HepG2 (cell line): ENCODE measurements around the gene ADGRV1. TPM values are rescaled to one million over a fixed set of nuclear protein-coding genes. Genes with fewer than 3 reads are reported as not detected.

Experiments
- ARHGAP35 ChIP-seq: sonication (generic); formaldehyde crosslinking; IDR thresholded peaks from 2 replicates; pipeline ENCODE4 v1.9.0; 2022; ENCODE audit warnings: mild to moderate bottlenecking, inconsistent platforms, moderate library complexity, missing genetic modification reagents, borderline replicate concordance
- ARNT ChIP-seq: fragments of 450-650 bp; IDR thresholded peaks from 2 replicates; pipeline ENCODE4 v1.6.1; 2017
- ARNTL ChIP-seq: sonication (generic); formaldehyde crosslinking; IDR thresholded peaks from 2 replicates; pipeline ENCODE4 v1.4.0; 2020; ENCODE audit warnings: mild to moderate bottlenecking, missing genetic modification reagents
- ASH2L ChIP-seq: fragments of 300-600, 200-600 bp; sonication (generic); IDR thresholded peaks from 2 replicates; pipeline ENCODE4 v1.7.0; 2017; ENCODE audit warnings: low read depth, mild to moderate bottlenecking, moderate library complexity, mixed read lengths, low read length; ENCODE audit not compliant: insufficient read length
- BCL6 ChIP-seq: IDR thresholded peaks from 2 replicates; pipeline ENCODE4 v1.6.1; 2016; ENCODE audit warnings: missing genetic modification reagents, missing compliant biosample characterization
- CBFB ChIP-seq: sonication (generic); formaldehyde crosslinking; IDR thresholded peaks from 2 replicates; pipeline ENCODE4 v1.4.0; 2020; ENCODE audit warnings: missing genetic modification reagents
- FOSL2 ChIP-seq: sonication (generic); formaldehyde crosslinking; IDR thresholded peaks from 2 replicates; pipeline ENCODE4 v1.4.0; 2020; ENCODE audit warnings: missing genetic modification reagents
- FOXA1 ChIP-seq, 2 experiments: fragments of 450-650 bp in 1 of 2; sonication (generic) in 1 of 2; formaldehyde crosslinking in 1 of 2; IDR thresholded peaks; 2 replicates each; pipeline versions ENCODE4 v1.4.0 to v1.6.1; 2016 to 2020; ENCODE audit warnings: missing genetic modification reagents in 1 of 2
- GATAD2A ChIP-seq: IDR thresholded peaks from 2 replicates; pipeline ENCODE4 v1.6.1; 2016
- JUN ChIP-seq: sonication (generic); formaldehyde crosslinking; IDR thresholded peaks from 2 replicates; pipeline ENCODE4 v1.4.0; 2020; ENCODE audit warnings: mild to moderate bottlenecking, missing genetic modification reagents
- MED1 ChIP-seq: sonication (generic); formaldehyde crosslinking; IDR thresholded peaks from 2 replicates; pipeline ENCODE4 v1.4.0; 2020; ENCODE audit warnings: missing genetic modification reagents
- PRMT3 ChIP-seq: sonication (generic); formaldehyde crosslinking; IDR thresholded peaks from 2 replicates; pipeline ENCODE4 v1.8.1; 2022; ENCODE audit warnings: low read depth, mild to moderate bottlenecking, moderate library complexity, missing genetic modification reagents, borderline replicate concordance
- RBM22 ChIP-seq: fragments of 200-400 bp; formaldehyde crosslinking; optimal IDR thresholded peaks from 2 replicates; pipeline ENCODE3; 2017; ENCODE audit warnings: mild to moderate bottlenecking, low read length, moderate library complexity
- SP5 ChIP-seq: IDR thresholded peaks from 2 replicates; pipeline ENCODE4 v1.6.1; 2016; ENCODE audit warnings: low read depth, borderline replicate concordance
- ZBED4 ChIP-seq: sonication (generic); formaldehyde crosslinking; IDR thresholded peaks from 2 replicates; pipeline ENCODE4 v1.4.0; 2020; ENCODE audit warnings: missing genetic modification reagents, borderline replicate concordance
- ZBTB14 ChIP-seq: sonication (generic); formaldehyde crosslinking; IDR thresholded peaks from 2 replicates; pipeline ENCODE4 v1.4.0; 2020; ENCODE audit warnings: missing genetic modification reagents
- ZNF570 ChIP-seq: sonication (generic); formaldehyde crosslinking; IDR thresholded peaks from 2 replicates; pipeline ENCODE4 v1.4.0; 2020; ENCODE audit warnings: mild to moderate bottlenecking, missing genetic modification reagents, borderline replicate concordance
- ZNF776 ChIP-seq: sonication (generic); formaldehyde crosslinking; IDR thresholded peaks from 2 replicates; pipeline ENCODE4 v1.4.0; 2020; ENCODE audit warnings: mild to moderate bottlenecking, missing genetic modification reagents
- polyA plus RNA-seq, 8 experiments: library from polyadenylated mRNA; depleted of rRNA in 3 of 8; stranded (reverse) in 7 of 8; unstranded in 1 of 8; fragments of >200 nt; fragmentation: Illumina TruSeq in 4 of 8; extraction: Trizol in 4 of 8; gene quantifications; 2 replicates each; pipeline versions ENCODE4 v1.2.1 to v1.2.3, GENCODE V29; 2011 to 2016; ENCODE audit warnings: low read depth in 4 of 8, missing spikeins in 1 of 8, mixed read lengths in 1 of 8; ENCODE audit not compliant: insufficient read depth in 1 of 8
- total RNA-seq, 5 experiments: library from RNA; depleted of rRNA; stranded (reverse); fragments of >200 nt; fragmentation: Illumina TruSeq; extraction: Trizol; gene quantifications; 2 replicates each; pipeline ENCODE4 v1.2.3, GENCODE V29; 2016; ENCODE audit warnings: low read depth in 1 of 5
- TF ChIP-seq, protein P1 (sequence below): sonication (generic); formaldehyde crosslinking; IDR thresholded peaks from 2 replicates; pipeline ENCODE4 v1.9.0; 2022; ENCODE audit warnings: missing genetic modification reagents, mild to moderate bottlenecking, borderline replicate concordance
- TF ChIP-seq, protein P2 (sequence below): sonication (generic); formaldehyde crosslinking; IDR thresholded peaks from 2 replicates; pipeline ENCODE4 v1.4.0; 2020; ENCODE audit warnings: missing genetic modification reagents, borderline replicate concordance

The ADGRV1 gene
- total and polyA plus RNA-seq, 2 of the 13 experiments (the other 11 are each of a cell fraction or from before 2014, with no cell fraction given): 1.7 to 3.9 TPM

DNA sequence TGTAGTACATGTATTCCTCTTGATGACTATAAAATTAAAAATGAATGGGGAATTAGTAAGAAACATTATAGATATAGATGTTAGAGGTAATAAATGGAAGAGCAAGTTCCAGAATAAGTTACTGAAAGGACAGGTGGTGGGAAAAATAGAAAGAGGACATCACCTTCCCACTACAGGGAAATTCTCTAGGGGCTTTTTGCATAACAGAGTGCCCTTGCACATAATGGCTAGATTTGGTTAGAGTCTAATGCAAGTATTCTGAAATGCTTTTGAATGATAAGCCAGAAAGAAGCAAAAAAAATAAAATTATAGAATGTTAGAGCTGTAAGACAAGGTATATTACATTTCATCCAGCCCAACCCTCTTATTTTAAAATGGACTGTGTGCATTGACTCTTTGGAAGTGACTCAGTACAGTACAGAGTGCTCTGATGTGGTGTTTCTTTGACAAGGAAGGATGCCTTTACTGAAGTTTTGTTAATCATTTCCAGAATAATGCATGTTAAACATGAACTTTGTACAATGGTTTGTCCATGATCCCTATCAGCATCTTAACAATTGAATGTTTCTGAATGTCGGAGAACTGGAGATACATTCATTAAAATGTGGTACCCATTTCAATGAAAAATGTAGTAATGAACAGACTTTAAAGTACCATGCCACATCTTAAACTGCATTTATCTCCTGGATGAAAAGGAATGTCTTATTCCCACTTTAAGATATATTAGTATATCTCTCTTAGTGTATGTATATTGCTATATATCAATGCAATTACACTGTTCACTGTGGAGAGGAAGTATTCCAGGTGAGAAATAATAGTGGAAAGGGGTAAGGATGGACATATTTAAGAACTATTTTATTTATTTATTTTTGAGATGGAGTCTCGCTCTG, 391.1 kb downstream of the ADGRV1 start (continued):
- TF ChIP-seq FOSL2 (CRISPR knock-in tag) (peak; percentile 68; the same call in 1 of the 2 replicates), GATAD2A (CRISPR knock-in tag) (peak; percentile 87), ARNTL (CRISPR knock-in tag) (no peak), ZBED4 (no peak), CBFB (CRISPR knock-in tag) (no peak), ARNT (no peak), PRMT3 (CRISPR knock-in tag) (no peak), SP5 (CRISPR knock-in tag) (no peak), RBM22 (no peak), BCL6 (peak; percentile 50; the same call in 1 of the 2 replicates), JUN (CRISPR knock-in tag) (no peak), ZNF570 (CRISPR knock-in tag) (no peak), ZNF776 (CRISPR knock-in tag) (no peak), ZBTB14 (CRISPR knock-in tag) (no peak), MED1 (peak; percentile 70), ARHGAP35 (no peak), ASH2L (peak; percentile 44), FOXA1 (IDR thresholded peaks at IDR 0.05) (no peak), FOXA1 (CRISPR knock-in tag; IDR thresholded peaks at IDR 0.05) (peak; percentile 66)
- TF ChIP-seq, protein P1, sequence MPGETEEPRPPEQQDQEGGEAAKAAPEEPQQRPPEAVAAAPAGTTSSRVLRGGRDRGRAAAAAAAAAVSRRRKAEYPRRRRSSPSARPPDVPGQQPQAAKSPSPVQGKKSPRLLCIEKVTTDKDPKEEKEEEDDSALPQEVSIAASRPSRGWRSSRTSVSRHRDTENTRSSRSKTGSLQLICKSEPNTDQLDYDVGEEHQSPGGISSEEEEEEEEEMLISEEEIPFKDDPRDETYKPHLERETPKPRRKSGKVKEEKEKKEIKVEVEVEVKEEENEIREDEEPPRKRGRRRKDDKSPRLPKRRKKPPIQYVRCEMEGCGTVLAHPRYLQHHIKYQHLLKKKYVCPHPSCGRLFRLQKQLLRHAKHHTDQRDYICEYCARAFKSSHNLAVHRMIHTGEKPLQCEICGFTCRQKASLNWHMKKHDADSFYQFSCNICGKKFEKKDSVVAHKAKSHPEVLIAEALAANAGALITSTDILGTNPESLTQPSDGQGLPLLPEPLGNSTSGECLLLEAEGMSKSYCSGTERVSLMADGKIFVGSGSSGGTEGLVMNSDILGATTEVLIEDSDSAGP (CRISPR knock-in tag): no peak
- TF ChIP-seq, protein P2, sequence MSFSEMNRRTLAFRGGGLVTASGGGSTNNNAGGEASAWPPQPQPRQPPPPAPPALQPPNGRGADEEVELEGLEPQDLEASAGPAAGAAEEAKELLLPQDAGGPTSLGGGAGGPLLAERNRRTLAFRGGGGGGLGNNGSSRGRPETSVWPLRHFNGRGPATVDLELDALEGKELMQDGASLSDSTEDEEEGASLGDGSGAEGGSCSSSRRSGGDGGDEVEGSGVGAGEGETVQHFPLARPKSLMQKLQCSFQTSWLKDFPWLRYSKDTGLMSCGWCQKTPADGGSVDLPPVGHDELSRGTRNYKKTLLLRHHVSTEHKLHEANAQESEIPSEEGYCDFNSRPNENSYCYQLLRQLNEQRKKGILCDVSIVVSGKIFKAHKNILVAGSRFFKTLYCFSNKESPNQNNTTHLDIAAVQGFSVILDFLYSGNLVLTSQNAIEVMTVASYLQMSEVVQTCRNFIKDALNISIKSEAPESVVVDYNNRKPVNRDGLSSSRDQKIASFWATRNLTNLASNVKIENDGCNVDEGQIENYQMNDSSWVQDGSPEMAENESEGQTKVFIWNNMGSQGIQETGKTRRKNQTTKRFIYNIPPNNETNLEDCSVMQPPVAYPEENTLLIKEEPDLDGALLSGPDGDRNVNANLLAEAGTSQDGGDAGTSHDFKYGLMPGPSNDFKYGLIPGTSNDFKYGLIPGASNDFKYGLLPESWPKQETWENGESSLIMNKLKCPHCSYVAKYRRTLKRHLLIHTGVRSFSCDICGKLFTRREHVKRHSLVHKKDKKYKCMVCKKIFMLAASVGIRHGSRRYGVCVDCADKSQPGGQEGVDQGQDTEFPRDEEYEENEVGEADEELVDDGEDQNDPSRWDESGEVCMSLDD (CRISPR knock-in tag): no peak
